H4 (cell line): ENCODE results near the gene BCAN. TPM values are rescaled to one million over a fixed set of nuclear protein-coding genes. Genes with fewer than 3 reads are reported as not detected.

Source experiments
- DNase-seq: peaks from one replicate; pipeline ENCODE4 v3.0.0-alpha.2; 2015; ENCODE audit warnings: low spot score
- total RNA-seq: library from RNA; depleted of rRNA; stranded (reverse); fragments of >200 nt; shearing (Covaris generic); gene quantifications from 2 replicates; pipeline ENCODE4 v1.2.3, GENCODE V29; 2014

Gene BCAN
- total RNA-seq, 1 experiment from 2014 or later, result 0.06 TPM

- peak; percentile 38 for DNase-seq
Observed at GRCh38 chr1:156662005-156662799, 20.3 kb downstream of the BCAN start.

GRCh38 chr1:156662800-156663055 is 20.8 kb downstream of the BCAN start:
- no peak for DNase-seq

GRCh38 chr1:156663178-156663577 is 21.3 kb downstream of the BCAN start:
- no peak for DNase-seq

GRCh38 chr1:156664046-156664766 is 22.3 kb downstream of the BCAN start:
- peak; percentile 47 for DNase-seq

- peak; percentile 59 for DNase-seq
Observed at GRCh38 chr1:156664767-156665411, 23.0 kb downstream of the BCAN start.

- DNase-seq, result no peak
Observed at GRCh38 chr1:156665539-156665938, 23.6 kb downstream of the BCAN start.

- no peak for DNase-seq
Observed at GRCh38 chr1:156666862-156667609, 25.1 kb downstream of the BCAN start.

GRCh38 chr1:156667610-156667967 is 25.7 kb downstream of the BCAN start:
- no peak for DNase-seq

GRCh38 chr1:156667968-156668709 is 26.2 kb downstream of the BCAN start:
- DNase-seq, result no peak

GRCh38 chr1:156668801-156669637 is 27.1 kb downstream of the BCAN start:
- no peak for DNase-seq

- no peak for DNase-seq
Observed at GRCh38 chr1:156669794-156670193, 27.9 kb downstream of the BCAN start.

- no peak for DNase-seq
Observed at GRCh38 chr1:156670359-156670758, 28.4 kb downstream of the BCAN start.

GRCh38 chr1:156670791-156671190 is 28.9 kb downstream of the BCAN start:
- no peak for DNase-seq

GRCh38 chr1:156671804-156672203 is 29.9 kb downstream of the BCAN start:
- no peak for DNase-seq

GRCh38 chr1:156673387-156674121 is 31.6 kb downstream of the BCAN start:
- no peak for DNase-seq

GRCh38 chr1:156675210-156676113 is 33.5 kb downstream of the BCAN start:
- no peak for DNase-seq

GRCh38 chr1:156676114-156676819 is 34.4 kb downstream of the BCAN start:
- DNase-seq, result no peak
